HepG2 (cell line): ENCODE measurements around the gene H2AZ1. TPM values are rescaled to one million over a fixed set of nuclear protein-coding genes. Genes with fewer than 3 reads are reported as not detected.

ENCODE experiments used
- ATAC-seq: fragments of 200-7000 bp; cut with Tn5 transposase; 3 replicates; pipeline ENCODE4 v1.9.1; 2020; ENCODE audit warnings: mild to moderate bottlenecking, moderate library complexity
- BruUV-seq: library from RNA; stranded (reverse); fragments of 400-500 nt; replicated peaks from 2 replicates; lab custom pipeline; 2021; lab: Mats Ljungman, UMichigan
- CTCF ChIA-PET: fragments of 300-600 bp; formaldehyde crosslinking; extraction: SDS; loops from one replicate; lab custom pipeline; 2021; ENCODE audit warnings: low total read pairs, inconsistent platforms, low intra/inter-chr PET ratio; lab: Yijun Ruan, JAX
- POLR2A ChIA-PET: fragments of 350-600 bp; sonication (Branson Sonifier 250); formaldehyde crosslinking; loops from one replicate; lab custom pipeline; 2020; ENCODE audit warnings: antibody characterized with exemption, inconsistent platforms; lab: Yijun Ruan, JAX
- DNase-seq: peaks from one replicate; pipeline ENCODE4 v3.0.0-alpha.2; 2015; ENCODE audit warnings: low spot score
- FAIRE-seq: peaks from 3 replicates; lab custom pipeline; 2011; peaks lifted over from hg19 to GRCh38; lab: Jason Lieb, UNC
- H2AFZ ChIP-seq: one replicate; pipeline ENCODE4 v1.6.1; 2011; ENCODE audit warnings: low read length, inconsistent platforms
- H3K27ac ChIP-seq: fragments of 300-600 bp; 3 replicates; pipeline ENCODE4 v1.8.0; 2011; ENCODE audit warnings: mixed run types, mild to moderate bottlenecking, mixed read lengths, low read length, inconsistent platforms; ENCODE audit not compliant: insufficient read depth; ENCODE audit errors: extremely low read length
- H3K27me3 ChIP-seq, 2 experiments: fragments of 200-600 bp in 1 of 2; 2 replicates in 1 of 2; 3 replicates in 1 of 2; pipeline versions ENCODE4 v1.6.0 to v1.8.0; 2011; ENCODE audit warnings: low read length in 2 of 2, mild to moderate bottlenecking in 2 of 2, moderate library complexity in 2 of 2, inconsistent platforms in 1 of 2; ENCODE audit not compliant: insufficient read depth in 2 of 2, control insufficient read depth in 1 of 2
- H3K36me3 ChIP-seq, 2 experiments: fragments of 200-600 bp in 1 of 2; replicated peaks in 1 of 2; 2 replicates in 1 of 2; 3 replicates in 1 of 2; pipeline versions ENCODE4 v1.5.1 to v1.8.0; 2011; ENCODE audit warnings: low read length in 2 of 2, inconsistent platforms in 1 of 2; ENCODE audit not compliant: insufficient read depth in 2 of 2, control insufficient read depth in 1 of 2
- H3K4me1 ChIP-seq: 2 replicates; pipeline ENCODE4 v1.5.1; 2012; ENCODE audit warnings: low read length, inconsistent platforms; ENCODE audit not compliant: insufficient read depth
- H3K4me2 ChIP-seq: 2 replicates; pipeline ENCODE4 v1.6.0; 2011; ENCODE audit warnings: low read depth, low read length, inconsistent platforms
- H3K4me3 ChIP-seq, 3 experiments: fragments of 200-600 bp in 1 of 3; sonication (generic), shearing (Covaris generic) in 1 of 3; replicated peaks in 1 of 3; 2 replicates each; pipeline ENCODE4 v1.5.1; 2011 to 2016; ENCODE audit warnings: low read length in 3 of 3, inconsistent platforms in 2 of 3, low read depth in 2 of 3, mild to moderate bottlenecking in 2 of 3, control low read depth in 1 of 3, mixed read lengths in 1 of 3; ENCODE audit not compliant: insufficient read depth in 1 of 3
- H3K79me2 ChIP-seq: one replicate; pipeline ENCODE4 v1.6.1; 2011; ENCODE audit warnings: low read length, inconsistent platforms; ENCODE audit not compliant: insufficient read depth
- H3K9ac ChIP-seq: 2 replicates; pipeline ENCODE4 v1.6.0; 2011; ENCODE audit warnings: mild to moderate bottlenecking, low read depth, low read length, inconsistent platforms; ENCODE audit not compliant: insufficient read depth
- H3K9me3 ChIP-seq: 2 replicates; pipeline ENCODE4 v1.5.1; 2012; ENCODE audit warnings: mild to moderate bottlenecking, low read length
- H4K20me1 ChIP-seq: 2 replicates; pipeline ENCODE4 v1.6.0; 2011; ENCODE audit warnings: inconsistent platforms, mild to moderate bottlenecking, low read length, moderate library complexity; ENCODE audit not compliant: insufficient read depth
- ATF7 ChIP-seq, 2 experiments: fragments of 450-650 bp in 1 of 2; sonication (generic) in 1 of 2; formaldehyde crosslinking in 1 of 2; IDR thresholded peaks; 2 replicates each; pipeline versions ENCODE4 v1.4.0 to v1.6.1; 2016 to 2020; ENCODE audit warnings: antibody characterized with exemption in 1 of 2, mild to moderate bottlenecking in 1 of 2, missing genetic modification reagents in 1 of 2
- HHEX ChIP-seq: IDR thresholded peaks from 2 replicates; pipeline ENCODE4 v1.6.1; 2016; ENCODE audit warnings: control low read depth
- KLF11 ChIP-seq: IDR thresholded peaks from 2 replicates; pipeline ENCODE4 v1.6.1; 2016; ENCODE audit warnings: missing compliant biosample characterization
- RORA ChIP-seq: sonication (generic); formaldehyde crosslinking; IDR thresholded peaks from 2 replicates; pipeline ENCODE4 v1.5.0; 2020; ENCODE audit warnings: mild to moderate bottlenecking, missing genetic modification reagents, moderate library complexity
- ZBTB7B ChIP-seq: sonication (generic); formaldehyde crosslinking; IDR thresholded peaks from 2 replicates; pipeline ENCODE4 v1.4.0; 2020; ENCODE audit warnings: missing genetic modification reagents
- ZBTB8A ChIP-seq: sonication (generic); formaldehyde crosslinking; IDR thresholded peaks from 2 replicates; pipeline ENCODE4 v1.4.0; 2020; ENCODE audit warnings: mild to moderate bottlenecking, low read depth, missing genetic modification reagents, borderline replicate concordance
- ZNF713 ChIP-seq: sonication (generic); formaldehyde crosslinking; IDR thresholded peaks from 2 replicates; pipeline ENCODE4 v1.4.0; 2020; ENCODE audit warnings: mild to moderate bottlenecking, missing genetic modification reagents
- WGBS: methylation state at CpG from one replicate; pipeline ENCODE4 v1.1.6; 2017; ENCODE audit warnings: low lambda C conversion rate; 5-methylcytosine and 5-hydroxymethylcytosine counted together
- in situ Hi-C: cut with HindIII; loops from 2 replicates; pipeline ENCODE4 v1.10.0; 2017; ENCODE audit warnings: low pct_unique_long_range_greater_than_20kb; ENCODE audit not compliant: extremely low pct_ligation_motif_present
- intact Hi-C: fragments of 100-400 bp; cut with micrococcal nuclease; formaldehyde crosslinking; loops from one replicate; pipeline ENCODE4 v1.10.0; 2022; ENCODE audit not compliant: unreplicated experiment
- polyA plus RNA-seq, 8 experiments: library from polyadenylated mRNA; depleted of rRNA in 3 of 8; stranded (reverse) in 7 of 8; unstranded in 1 of 8; fragments of >200 nt; fragmentation: Illumina TruSeq in 4 of 8; extraction: Trizol in 4 of 8; gene quantifications; 2 replicates each; pipeline versions ENCODE4 v1.2.1 to v1.2.3, GENCODE V29; 2011 to 2016; ENCODE audit warnings: low read depth in 4 of 8, missing spikeins in 1 of 8, mixed read lengths in 1 of 8; ENCODE audit not compliant: insufficient read depth in 1 of 8
- total RNA-seq, 5 experiments: library from RNA; depleted of rRNA; stranded (reverse); fragments of >200 nt; fragmentation: Illumina TruSeq; extraction: Trizol; gene quantifications; 2 replicates each; pipeline ENCODE4 v1.2.3, GENCODE V29; 2016; ENCODE audit warnings: low read depth in 1 of 5
- TF ChIP-seq, protein P1 (sequence below): sonication (generic); formaldehyde crosslinking; IDR thresholded peaks from 2 replicates; pipeline ENCODE4 v1.4.0; 2020; ENCODE audit warnings: missing genetic modification reagents
- TF ChIP-seq, protein P2 (sequence below): sonication (generic); formaldehyde crosslinking; IDR thresholded peaks from 2 replicates; pipeline ENCODE4 v1.4.0; 2020; ENCODE audit warnings: mild to moderate bottlenecking, missing genetic modification reagents

The H2AZ1 gene
- total and polyA plus RNA-seq, 2 of the 13 experiments (the other 11 are each of a cell fraction or from before 2014, with no cell fraction given): 301 to 574 TPM

DNA sequence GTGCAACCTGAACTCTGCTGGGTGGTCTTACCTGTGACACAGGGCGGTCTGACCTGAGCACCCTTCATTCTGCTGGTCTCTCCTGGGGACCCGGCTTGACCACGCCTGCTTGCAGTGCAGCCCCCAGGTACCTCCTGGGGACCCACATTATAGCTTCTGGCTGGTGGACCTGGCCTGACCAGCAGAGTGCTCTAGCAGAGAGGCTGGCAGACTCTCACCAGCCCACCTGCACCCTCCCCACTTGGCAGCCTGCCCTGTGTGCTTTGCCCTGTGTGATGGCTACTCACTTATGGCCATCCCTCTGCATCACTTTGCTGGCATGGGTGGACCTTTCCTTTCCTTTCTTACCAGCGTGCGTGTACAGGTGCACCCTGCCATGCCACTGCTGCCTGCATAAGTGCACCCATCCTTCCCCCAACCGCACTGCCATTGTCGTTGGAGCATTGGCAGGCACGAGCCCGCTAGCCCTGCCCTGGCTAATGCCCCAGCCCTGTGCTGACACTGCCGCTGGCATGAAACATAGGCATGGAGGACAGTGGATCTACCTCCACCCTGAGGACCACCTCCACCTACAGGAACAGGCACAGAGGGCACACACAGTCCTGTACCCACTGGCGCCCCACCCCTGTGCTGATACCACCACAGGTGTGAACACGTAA lies 21.5 kb upstream of the H2AZ1 start (continued):
- TF ChIP-seq, protein P1, sequence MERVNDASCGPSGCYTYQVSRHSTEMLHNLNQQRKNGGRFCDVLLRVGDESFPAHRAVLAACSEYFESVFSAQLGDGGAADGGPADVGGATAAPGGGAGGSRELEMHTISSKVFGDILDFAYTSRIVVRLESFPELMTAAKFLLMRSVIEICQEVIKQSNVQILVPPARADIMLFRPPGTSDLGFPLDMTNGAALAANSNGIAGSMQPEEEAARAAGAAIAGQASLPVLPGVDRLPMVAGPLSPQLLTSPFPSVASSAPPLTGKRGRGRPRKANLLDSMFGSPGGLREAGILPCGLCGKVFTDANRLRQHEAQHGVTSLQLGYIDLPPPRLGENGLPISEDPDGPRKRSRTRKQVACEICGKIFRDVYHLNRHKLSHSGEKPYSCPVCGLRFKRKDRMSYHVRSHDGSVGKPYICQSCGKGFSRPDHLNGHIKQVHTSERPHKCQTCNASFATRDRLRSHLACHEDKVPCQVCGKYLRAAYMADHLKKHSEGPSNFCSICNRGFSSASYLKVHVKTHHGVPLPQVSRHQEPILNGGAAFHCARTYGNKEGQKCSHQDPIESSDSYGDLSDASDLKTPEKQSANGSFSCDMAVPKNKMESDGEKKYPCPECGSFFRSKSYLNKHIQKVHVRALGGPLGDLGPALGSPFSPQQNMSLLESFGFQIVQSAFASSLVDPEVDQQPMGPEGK (CRISPR knock-in tag): no peak
- no peak for TF ChIP-seq ZBTB8A (CRISPR knock-in tag)
- no peak for TF ChIP-seq ZBTB7B (CRISPR knock-in tag)
- TF ChIP-seq, protein P2, sequence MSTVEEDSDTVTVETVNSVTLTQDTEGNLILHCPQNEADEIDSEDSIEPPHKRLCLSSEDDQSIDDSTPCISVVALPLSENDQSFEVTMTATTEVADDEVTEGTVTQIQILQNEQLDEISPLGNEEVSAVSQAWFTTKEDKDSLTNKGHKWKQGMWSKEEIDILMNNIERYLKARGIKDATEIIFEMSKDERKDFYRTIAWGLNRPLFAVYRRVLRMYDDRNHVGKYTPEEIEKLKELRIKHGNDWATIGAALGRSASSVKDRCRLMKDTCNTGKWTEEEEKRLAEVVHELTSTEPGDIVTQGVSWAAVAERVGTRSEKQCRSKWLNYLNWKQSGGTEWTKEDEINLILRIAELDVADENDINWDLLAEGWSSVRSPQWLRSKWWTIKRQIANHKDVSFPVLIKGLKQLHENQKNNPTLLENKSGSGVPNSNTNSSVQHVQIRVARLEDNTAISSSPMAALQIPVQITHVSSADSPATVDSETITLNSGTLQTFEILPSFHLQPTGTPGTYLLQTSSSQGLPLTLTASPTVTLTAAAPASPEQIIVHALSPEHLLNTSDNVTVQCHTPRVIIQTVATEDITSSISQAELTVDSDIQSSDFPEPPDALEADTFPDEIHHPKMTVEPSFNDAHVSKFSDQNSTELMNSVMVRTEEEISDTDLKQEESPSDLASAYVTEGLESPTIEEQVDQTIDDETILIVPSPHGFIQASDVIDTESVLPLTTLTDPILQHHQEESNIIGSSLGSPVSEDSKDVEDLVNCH: no peak
- TF ChIP-seq ZNF713: no peak

DNA sequence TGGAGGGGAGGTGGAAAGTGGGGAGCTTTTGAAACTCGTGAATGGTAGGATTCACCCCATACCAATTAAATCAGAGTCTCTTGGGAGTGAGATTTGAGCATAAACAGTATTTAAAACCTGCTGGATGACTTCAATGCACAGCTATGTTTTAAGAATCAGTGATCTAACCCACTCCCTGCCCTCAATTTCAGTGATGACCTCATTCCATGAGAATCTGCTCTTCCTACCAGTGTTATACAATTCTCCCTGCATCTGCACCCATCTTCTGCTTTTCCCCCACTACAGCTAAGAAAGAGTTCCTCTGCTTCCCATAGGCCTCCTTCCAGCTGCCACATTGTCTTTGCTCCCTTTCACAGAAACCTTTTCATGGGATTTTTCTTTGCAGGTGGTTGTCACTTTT lies 18.3 kb upstream of the H2AZ1 start:
- H3K4me2 ChIP-seq: no peak overlapping the region
- H4K20me1 ChIP-seq: no peaks in the 10 kb centered on the region
- CTCF ChIA-PET: no interaction called here
- intact Hi-C loops: no loop called here
- WGBS: 0% methylated on average over 1 of the region's 1 CpG
- no peaks in the 10 kb centered on the region for H3K4me1 ChIP-seq
- TF ChIP-seq HHEX (CRISPR knock-in tag): no peak
- no peak for TF ChIP-seq KLF11 (CRISPR knock-in tag)
- TF ChIP-seq ATF7 (IDR thresholded peaks at IDR 0.05): peak; percentile 46; the same call in 1 of the 2 replicates
- no peak for TF ChIP-seq ATF7 (CRISPR knock-in tag; IDR thresholded peaks at IDR 0.05)
- no peak for TF ChIP-seq RORA (CRISPR knock-in tag)
- DNase-seq (no peak), ATAC-seq (no peak), FAIRE-seq (no peak)
- BruUV-seq: no TSS peak
- H3K9me3 ChIP-seq: no peaks in the 10 kb centered on the region
- POLR2A ChIA-PET: no interaction called here
- H3K79me2 ChIP-seq: no peaks in the 10 kb centered on the region
- H3K27me3 ChIP-seq: no peaks in the 10 kb centered on the region
- H3K36me3 ChIP-seq: no peaks in the 10 kb centered on the region
- no peak overlapping the region for H3K4me3 ChIP-seq
- H3K27ac ChIP-seq: no peak overlapping the region
- H3K9ac ChIP-seq: no peak overlapping the region
- in situ Hi-C loops: no loop called here
- H2AFZ ChIP-seq: no peak overlapping the region
